NCI-H524 treated with DMSO at 0.1 percent for 48 hours (cell line): ENCODE data around the gene KLK2.

Experiments
- DNase-seq: peaks from one replicate; lab custom pipeline; 2025; lab: John Stamatoyannopoulos, UW

The KLK2 gene

GRCh38 chr19:50873056-50873455, at the start of gene KLK2:
KLK2 (plus strand) TSS chr19:50873439; CDS start chr19:50873474, 35 bp downstream.
- no peak for DNase-seq

- no peak for DNase-seq
Observed at GRCh38 chr19:50826492-50827240, 46.6 kb upstream of the KLK2 start.

GRCh38 chr19:50827476-50827875, 45.8 kb upstream of the KLK2 start:
- no peak for DNase-seq

- DNase-seq = no peak
Observed at GRCh38 chr19:50829801-50830200, 43.4 kb upstream of the KLK2 start.

- DNase-seq = no peak
Observed at GRCh38 chr19:50830266-50831025, 42.8 kb upstream of the KLK2 start.

- DNase-seq = no peak
Observed at GRCh38 chr19:50831026-50831396, 42.2 kb upstream of the KLK2 start.

- DNase-seq = no peak
Observed at GRCh38 chr19:50832666-50833065, 40.6 kb upstream of the KLK2 start.

GRCh38 chr19:50833117-50833801, 40.0 kb upstream of the KLK2 start, which contains the start of gene KLK15:
KLK15 (minus strand) TSS chr19:50833574; CDS start chr19:50831492, 2,082 bp downstream.
- no peak for DNase-seq

- DNase-seq = no peak
Observed at GRCh38 chr19:50833802-50834167, 39.5 kb upstream of the KLK2 start.

GRCh38 chr19:50835103-50835784, 38.0 kb upstream of the KLK2 start:
- no peak for DNase-seq

- no peak for DNase-seq
Observed at GRCh38 chr19:50835785-50836542, 37.3 kb upstream of the KLK2 start.

GRCh38 chr19:50836543-50837195, 36.6 kb upstream of the KLK2 start:
- no peak for DNase-seq

- no peak for DNase-seq
Observed at GRCh38 chr19:50837300-50837699, 35.9 kb upstream of the KLK2 start.

- no peak for DNase-seq
Observed at GRCh38 chr19:50838239-50838638, 35.0 kb upstream of the KLK2 start.

GRCh38 chr19:50839712-50840655, 33.3 kb upstream of the KLK2 start:
- DNase-seq = no peak

GRCh38 chr19:50842130-50842529, 31.1 kb upstream of the KLK2 start:
- DNase-seq = no peak

- no peak for DNase-seq
Observed at GRCh38 chr19:50843205-50843604, 30.0 kb upstream of the KLK2 start.

- DNase-seq = no peak
Observed at GRCh38 chr19:50843701-50844221, 29.5 kb upstream of the KLK2 start.

- DNase-seq = no peak
Observed at GRCh38 chr19:50844296-50844935, 28.8 kb upstream of the KLK2 start.
